Mucosa of descending colon (tissue), 3 donors: ENCODE data around the gene EPS8. TPM values are rescaled to one million over a fixed set of nuclear protein-coding genes. Genes with fewer than 3 reads are reported as not detected.

Experiments
- ATAC-seq: fragments of 200-7000 bp; cut with Tn5 transposase; one replicate; pipeline ENCODE4 v1.9.1; 2020; ENCODE audit warnings: mild to moderate bottlenecking, moderate library complexity
- DNase-seq, 3 donors: peaks; one replicate each; pipeline ENCODE4 v3.0.0-alpha.2; 2020
- H3K36me3 ChIP-seq: fragments of 200-600 bp; one replicate; pipeline ENCODE4 v1.8.0; 2021; ENCODE audit warnings: low read depth, mild to moderate bottlenecking
- H3K4me1 ChIP-seq: fragments of 200-600 bp; one replicate; pipeline ENCODE4 v1.8.0; 2021; ENCODE audit warnings: low read depth, mild to moderate bottlenecking
- H3K4me3 ChIP-seq: fragments of 200-600 bp; one replicate; pipeline ENCODE4 v1.8.0; 2021; ENCODE audit warnings: mild to moderate bottlenecking
- H3K9me3 ChIP-seq: fragments of 200-600 bp; one replicate; pipeline ENCODE4 v1.8.0; 2021; ENCODE audit warnings: mild to moderate bottlenecking
- intact Hi-C, 2 donors: fragments of 100-400 bp; cut with DNase I in 1 of 2; cut with micrococcal nuclease in 1 of 2; formaldehyde crosslinking; loops; one replicate each; pipeline versions ENCODE4 v1.11.0 to v1.11.1; 2022; cut with DNase I, micrococcal nuclease
- total RNA-seq, 3 donors: library from RNA; stranded (reverse); fragmentation: NEBNext Ultra II Directional in 2 of 3; extraction: Animal tissue kit (Norgen Biotek cat#: 25700) in 2 of 3; gene quantifications; one replicate each; pipeline versions ENCODE4 v1.2.1 to v1.2.4, GENCODE V29; 2021 to 2023
- TF ChIP-seq, protein P1 (sequence below): fragments of 200-600 bp; IDR thresholded peaks from one replicate; pipeline ENCODE4 v1.8.0; 2022; ENCODE audit warnings: antibody characterized with exemption, mild to moderate bottlenecking
- donor health status: DM: no; HTN: no; CAD: no; lungs with moderate emphysema.
- donor health status: DM: no; HTN: no; CAD: no.
- donor health status: DM: no; HTN: yes; CAD: no.

Gene EPS8
- total RNA-seq, 3 donors from 2014 or later = 100 to 204 (median 135) TPM

DNA sequence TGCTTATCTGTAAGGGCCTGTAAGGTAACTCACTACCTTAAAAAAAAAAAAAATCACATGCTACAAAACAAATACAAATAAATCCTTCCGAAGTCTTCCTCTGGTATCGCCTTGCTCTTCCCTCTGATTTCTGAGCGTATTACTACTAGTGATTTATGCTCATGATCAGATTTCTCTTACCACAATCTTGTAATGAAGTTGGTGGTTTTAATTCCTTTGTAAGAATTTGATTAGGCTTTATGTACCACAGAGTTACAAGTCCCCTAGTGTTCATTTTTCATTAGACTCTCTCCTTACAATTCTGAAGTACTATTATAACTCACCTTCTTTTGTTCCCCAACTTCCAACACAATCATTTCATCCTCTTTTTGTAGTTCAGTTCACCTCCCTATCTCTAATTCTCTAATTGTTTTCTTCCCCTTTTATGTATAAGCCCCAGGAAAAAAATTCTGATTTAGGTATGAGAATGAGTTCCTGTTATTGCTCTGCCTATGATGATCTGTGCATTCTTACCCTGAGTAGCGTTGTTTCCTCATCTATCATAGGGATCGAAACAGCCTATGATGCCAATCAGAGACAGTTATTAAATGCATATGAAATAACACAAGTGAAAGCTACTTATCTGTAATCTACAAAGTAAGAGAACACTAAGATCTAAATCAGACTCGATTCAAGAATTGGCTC is 81.5 kb downstream of the EPS8 start:
- Histone ChIP-seq H3K4me1 (peaks cover 15% of the 10 kb centered on the region), H3K4me3 (no peak overlapping the region), H3K9me3 (no peaks in the 10 kb centered on the region), H3K36me3 (no peaks in the 10 kb centered on the region)
- ATAC-seq (no peak), DNase-seq (no peak)
- TF ChIP-seq, protein P1, sequence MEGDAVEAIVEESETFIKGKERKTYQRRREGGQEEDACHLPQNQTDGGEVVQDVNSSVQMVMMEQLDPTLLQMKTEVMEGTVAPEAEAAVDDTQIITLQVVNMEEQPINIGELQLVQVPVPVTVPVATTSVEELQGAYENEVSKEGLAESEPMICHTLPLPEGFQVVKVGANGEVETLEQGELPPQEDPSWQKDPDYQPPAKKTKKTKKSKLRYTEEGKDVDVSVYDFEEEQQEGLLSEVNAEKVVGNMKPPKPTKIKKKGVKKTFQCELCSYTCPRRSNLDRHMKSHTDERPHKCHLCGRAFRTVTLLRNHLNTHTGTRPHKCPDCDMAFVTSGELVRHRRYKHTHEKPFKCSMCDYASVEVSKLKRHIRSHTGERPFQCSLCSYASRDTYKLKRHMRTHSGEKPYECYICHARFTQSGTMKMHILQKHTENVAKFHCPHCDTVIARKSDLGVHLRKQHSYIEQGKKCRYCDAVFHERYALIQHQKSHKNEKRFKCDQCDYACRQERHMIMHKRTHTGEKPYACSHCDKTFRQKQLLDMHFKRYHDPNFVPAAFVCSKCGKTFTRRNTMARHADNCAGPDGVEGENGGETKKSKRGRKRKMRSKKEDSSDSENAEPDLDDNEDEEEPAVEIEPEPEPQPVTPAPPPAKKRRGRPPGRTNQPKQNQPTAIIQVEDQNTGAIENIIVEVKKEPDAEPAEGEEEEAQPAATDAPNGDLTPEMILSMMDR = no peak
- intact Hi-C loops = no loop called here

DNA sequence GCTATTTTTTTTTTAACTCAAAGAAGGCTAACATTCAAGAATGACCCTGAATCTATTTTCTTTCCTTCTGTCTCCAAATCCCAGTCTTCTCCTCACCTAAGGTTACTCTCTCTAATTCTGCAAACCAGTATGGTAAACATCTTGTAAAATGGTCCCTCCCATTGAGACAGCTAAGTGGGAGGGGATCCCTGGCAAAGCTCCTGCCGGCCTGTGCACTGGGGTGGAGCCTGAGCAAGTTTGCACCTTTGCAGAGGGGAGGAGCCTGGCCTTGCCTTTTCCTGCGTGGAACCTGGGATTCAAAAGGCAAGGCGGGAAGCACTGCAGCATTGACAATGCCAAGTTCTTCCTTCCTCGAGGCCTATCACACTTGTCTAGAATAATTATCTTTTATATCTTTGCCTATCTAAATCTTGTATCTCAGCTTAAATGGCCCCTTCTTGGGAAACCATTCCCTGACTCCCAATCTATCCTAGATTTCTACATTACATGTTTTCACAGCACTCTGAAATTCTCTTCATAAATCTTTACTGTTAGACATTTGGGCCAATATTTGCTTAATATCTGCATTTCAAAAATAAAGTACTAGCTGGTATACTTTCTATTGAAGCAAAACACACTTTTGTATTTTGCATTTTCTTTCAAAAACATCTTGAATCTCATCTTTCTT is 83.0 kb downstream of the EPS8 start:
- TF ChIP-seq, protein P1 = no peak
- Histone ChIP-seq H3K4me1 (peaks cover 21% of the 10 kb centered on the region), H3K36me3 (no peaks in the 10 kb centered on the region), H3K4me3 (no peak overlapping the region), H3K9me3 (no peaks in the 10 kb centered on the region)
- ATAC-seq = peak; percentile 99
- DNase-seq = peak; percentile 89 to 92 (median 90)
- intact Hi-C loops = no loop called here

DNA sequence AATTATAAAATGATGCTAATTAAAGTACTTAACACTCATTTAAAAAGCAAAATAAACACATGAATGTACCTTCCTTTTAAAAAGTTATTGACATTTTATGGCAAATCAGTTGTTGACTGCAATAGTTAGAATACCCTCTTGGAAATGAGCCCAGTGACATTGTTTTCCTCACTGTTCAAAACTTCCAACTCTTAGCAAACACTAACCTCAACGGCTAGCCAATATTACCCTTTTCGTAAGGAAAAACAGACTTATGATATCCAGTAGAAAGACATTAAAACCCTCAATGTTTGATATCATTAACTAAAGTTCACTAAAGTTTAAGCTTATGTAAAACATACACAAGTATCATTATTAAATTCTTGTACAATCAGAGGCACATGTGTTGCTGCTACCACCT is 83.6 kb downstream of the EPS8 start:
- Histone ChIP-seq H3K4me1 (peaks cover 26% of the 10 kb centered on the region), H3K36me3 (no peaks in the 10 kb centered on the region), H3K4me3 (no peak overlapping the region), H3K9me3 (no peaks in the 10 kb centered on the region)
- DNase-seq (no peak), ATAC-seq (no peak)
- TF ChIP-seq, protein P1 = no peak
- intact Hi-C loops = no loop called here

DNA sequence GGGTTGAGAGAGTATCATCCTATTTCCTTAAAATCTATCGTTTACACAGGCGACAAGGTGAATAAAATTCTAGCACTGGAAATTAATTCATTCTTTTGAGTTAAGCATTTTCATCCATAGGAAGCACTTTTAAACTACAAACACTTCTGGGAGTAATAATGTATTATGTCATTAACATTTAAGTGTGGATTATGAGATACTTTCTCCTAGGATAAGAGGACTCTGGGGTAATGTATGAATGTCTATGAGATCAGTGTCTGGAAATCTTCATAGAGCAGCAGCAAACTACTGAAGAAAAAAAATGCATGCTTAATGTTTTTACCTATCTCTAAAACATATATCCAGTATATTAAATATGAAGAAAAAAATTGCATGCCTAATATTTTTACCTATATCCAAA is 86.9 kb downstream of the EPS8 start:
- no peaks in the 10 kb centered on the region for H3K9me3 ChIP-seq

DNA sequence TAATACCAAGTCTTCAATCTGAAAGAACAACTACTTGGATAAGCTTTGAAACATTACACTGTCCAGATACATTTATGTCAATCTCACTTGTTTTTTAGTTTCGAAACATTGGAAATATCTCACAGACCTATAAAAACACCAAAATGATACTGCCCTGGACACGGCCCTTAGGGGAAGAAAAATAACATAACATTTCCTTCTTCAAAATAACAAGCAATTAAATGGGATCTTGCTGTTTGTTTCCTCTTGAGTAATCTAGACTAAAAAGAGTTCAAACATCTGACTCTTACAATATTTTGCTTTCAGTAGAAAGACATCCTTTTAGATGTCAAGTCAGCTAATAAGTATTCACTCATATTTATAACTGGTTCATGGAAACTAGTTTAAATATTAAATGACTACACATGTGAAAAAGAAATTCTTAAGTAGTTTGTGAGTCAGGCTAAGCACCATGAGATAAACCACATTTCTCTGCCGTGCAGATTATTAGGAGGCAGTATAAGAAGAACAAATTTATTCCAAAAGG is 87.5 kb downstream of the EPS8 start:
- Histone ChIP-seq H3K9me3 (no peaks in the 10 kb centered on the region), H3K4me1 (peaks cover 53% of the 10 kb centered on the region), H3K4me3 (no peak overlapping the region), H3K36me3 (no peaks in the 10 kb centered on the region)
- intact Hi-C loops = no loop called here
- TF ChIP-seq, protein P1 = no peak
- DNase-seq (no peak), ATAC-seq (no peak)

More for the DNA sequence above, 86.9 kb downstream of the EPS8 start:
- TF ChIP-seq, protein P1 = no peak
- intact Hi-C loops = no loop called here
- Histone ChIP-seq H3K36me3 (no peaks in the 10 kb centered on the region), H3K4me1 (peaks cover 53% of the 10 kb centered on the region), H3K4me3 (no peak overlapping the region)
- DNase-seq = no peak
- no peak for ATAC-seq
